ENCODE measurements around the gene TMEM238L.
"Not testable (repeated sequence)": the region's sequence is repeated elsewhere in the genome, so short reads cannot be mapped to it uniquely, and the experiment has no call there.

The TMEM238L gene

GRCh38 chr17:10803830-10804475 is at the start of gene TMEM238L:
Gene TMEM238L (minus strand): TSS chr17:10804099. CDS start chr17:10803963, 136 bp downstream.
- DNase-seq = no peak

- not testable (repeated sequence) for DNase-seq
Measured at GRCh38 chr17:10846636-10847035, 42.7 kb upstream of the TMEM238L start.

DNA sequence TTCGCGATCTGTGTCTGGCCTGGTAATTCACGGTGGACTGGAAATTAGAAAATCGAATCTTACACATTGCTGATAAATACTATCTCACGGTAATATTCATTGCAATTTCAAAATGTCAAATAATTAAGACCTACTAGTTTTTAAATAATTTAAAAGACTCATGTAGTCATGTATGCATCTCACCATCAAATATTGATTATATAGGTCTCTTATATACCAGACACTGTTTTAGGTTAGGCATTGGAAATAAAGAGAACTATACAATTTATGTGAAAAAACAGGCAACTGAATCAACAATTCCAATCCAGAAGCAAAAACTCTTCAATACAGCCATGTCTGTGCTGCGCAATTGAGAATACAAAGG is 41.5 kb upstream of the TMEM238L start:
- no peak for DNase-seq

DNA sequence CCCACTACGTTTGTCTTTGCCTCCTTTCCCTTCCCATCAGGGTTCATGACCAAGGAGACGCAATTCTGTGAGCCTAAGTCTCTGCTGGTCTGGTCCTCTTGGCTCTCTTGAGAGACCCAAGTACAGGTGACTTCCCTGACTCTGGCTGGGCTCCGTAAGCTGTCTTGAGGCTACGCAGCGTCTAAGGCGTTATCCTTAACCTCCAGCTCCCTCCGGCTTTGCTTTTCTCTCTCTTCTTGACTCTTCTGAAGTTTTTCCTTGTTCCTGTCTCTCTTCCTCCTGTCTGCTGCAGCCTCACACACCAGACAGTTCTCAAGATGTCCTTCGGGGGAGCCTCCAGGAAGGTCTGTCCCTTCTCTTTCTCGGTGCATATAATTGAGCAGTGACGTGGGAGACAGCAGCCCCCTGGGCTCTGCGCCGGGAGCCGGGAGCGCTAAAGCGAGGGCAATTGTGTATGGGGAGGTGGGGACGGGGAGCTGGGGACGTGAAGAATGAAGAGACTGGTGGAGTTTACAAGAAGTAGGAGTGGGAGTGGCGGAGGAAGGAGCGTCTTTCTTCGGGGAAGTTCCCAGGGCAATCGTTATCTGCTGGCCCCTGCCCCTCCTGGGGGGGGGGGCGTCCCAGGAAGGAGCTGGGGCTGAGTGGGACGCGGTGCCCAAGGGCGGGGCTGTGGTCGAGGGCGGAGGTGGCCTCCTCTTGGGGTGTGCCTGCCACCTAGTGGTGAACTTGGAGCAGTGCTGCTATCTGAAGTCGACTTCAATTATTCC is 40.9 kb upstream of the TMEM238L start:
- DNase-seq = peak; percentile 61

DNA sequence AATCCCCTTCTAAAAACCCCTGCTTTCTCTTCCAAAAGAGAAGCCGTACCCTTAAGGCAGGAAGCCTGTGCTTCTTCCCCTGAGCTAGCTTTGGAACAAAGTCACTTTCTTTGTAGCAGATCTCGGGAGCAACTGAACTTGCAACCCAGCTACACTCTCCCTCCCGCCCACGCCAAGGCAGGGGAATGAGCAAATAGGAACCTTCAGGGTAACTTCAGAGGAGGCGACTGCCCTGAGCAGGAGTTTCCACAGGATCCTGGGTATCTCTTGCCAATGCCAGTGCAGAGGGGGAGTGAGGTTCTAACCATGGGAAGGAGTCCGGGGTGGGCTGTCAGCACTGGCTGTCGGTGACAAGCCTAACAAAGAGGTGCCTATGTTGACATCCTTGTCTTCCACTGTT is 39.9 kb upstream of the TMEM238L start:
- no peak for DNase-seq

DNA sequence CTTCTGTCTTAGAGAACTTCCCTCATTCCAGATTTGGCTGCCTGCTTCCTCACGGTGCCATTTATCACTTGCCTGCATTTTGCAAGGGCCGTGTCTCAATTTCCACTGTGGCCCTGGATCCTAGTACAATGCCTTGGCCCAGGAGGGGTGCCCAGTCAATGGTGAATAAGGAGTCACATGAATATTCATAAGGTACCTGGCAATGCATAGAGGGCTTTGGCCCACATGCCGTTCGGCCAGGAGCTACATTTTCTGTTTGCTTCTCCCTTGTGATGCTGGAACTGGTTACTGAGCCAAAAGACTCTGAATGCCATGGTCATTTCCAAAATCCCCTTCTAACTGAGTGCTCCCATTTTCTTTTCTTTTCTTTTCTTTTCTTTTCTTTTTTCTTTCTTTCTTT is 38.8 kb upstream of the TMEM238L start:
- no peak for DNase-seq

- DNase-seq = no peak
Measured at GRCh38 chr17:10838682-10839081, 34.8 kb upstream of the TMEM238L start.

- no peak for DNase-seq
Measured at GRCh38 chr17:10837921-10838320, 34.0 kb upstream of the TMEM238L start, which contains the start of gene PIRT. Gene PIRT (minus strand): TSS chr17:10838087. CDS start chr17:10825645, 12,442 bp downstream.

DNA sequence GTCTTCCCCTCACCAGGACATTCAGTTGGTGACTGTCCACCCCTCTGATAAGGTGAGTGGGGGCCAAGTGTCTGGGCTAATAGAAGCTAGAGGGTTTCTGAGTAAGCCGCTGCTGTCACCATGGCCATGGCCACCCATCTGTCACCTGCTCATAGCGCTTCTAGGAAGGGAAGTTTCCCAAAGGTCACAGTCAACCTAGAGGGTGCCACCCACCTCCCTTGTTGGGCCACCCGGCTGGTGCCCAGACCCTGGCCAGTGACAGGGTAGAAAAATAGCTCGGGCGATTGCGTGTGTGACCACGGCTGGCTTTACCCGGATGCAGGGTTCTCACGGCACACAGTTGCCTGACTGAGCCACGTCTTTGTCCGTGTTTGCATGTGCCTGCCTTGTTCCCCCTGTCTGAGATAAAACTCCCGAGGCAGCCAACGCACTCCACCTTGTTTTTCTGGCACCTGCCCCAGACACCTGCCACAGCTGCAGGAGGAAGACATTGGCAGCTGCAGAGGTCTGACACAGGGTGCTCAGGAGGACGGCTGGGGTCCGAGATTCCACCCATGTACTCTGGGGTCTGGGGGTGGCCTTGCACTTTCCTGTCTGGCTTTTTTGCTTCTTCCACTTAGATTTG is 33.2 kb upstream of the TMEM238L start:
- no peak for DNase-seq

DNA sequence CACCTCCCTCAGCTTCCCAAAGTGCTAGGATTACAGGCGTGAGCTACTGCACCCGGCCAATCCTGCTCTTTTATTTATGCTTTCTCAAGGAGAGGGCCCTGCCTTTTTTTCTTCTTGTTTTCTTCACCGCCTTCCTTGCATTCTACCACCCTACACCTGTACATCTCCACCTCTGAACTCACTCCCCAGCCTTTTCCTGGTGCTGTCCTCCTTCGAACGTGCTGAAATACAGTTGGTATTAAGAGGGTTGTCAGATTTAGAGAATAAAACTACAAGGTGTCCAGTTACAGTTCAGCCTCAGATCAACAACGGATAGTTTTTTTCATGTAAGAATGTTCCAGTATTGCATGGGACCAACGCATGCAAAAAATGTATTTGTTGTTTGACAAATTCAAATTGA is 32.2 kb upstream of the TMEM238L start:
- DNase-seq = no peak

- no peak for DNase-seq
Measured at GRCh38 chr17:10831696-10832095, 27.8 kb upstream of the TMEM238L start.

DNA sequence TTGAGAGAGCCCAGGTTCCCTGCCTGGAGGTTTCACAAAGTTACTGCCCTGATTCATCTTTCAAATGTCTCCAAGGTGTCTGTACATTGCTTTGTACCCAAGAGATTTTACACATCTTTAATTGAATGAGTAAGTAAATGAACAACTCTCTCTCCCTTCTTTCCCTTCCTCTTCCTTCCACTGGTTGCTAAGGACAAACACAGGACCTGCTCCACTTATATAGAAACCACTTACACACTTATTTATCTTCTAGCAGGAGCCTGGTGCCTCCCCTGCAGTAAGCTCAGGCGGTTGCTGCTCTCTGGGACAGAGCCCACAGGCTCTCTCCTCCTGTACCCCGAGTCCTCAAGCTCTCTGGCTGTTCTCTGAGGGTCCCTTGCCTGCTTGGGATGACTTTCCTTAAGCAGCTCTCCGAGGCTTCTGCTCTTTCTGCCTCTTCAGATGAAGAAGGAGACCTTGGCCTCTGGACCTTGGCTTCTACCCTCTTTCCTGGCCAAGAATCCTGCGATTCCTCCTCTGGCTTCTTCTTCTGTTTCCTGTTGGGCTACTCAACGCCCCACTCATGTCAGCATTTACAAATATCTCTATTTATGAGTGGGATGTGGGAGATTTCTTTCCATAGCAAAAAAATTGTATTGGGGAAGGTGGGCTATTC is 24.1 kb upstream of the TMEM238L start:
- DNase-seq = no peak

- no peak for DNase-seq
Measured at GRCh38 chr17:10824874-10825273, 21.0 kb upstream of the TMEM238L start.

DNA sequence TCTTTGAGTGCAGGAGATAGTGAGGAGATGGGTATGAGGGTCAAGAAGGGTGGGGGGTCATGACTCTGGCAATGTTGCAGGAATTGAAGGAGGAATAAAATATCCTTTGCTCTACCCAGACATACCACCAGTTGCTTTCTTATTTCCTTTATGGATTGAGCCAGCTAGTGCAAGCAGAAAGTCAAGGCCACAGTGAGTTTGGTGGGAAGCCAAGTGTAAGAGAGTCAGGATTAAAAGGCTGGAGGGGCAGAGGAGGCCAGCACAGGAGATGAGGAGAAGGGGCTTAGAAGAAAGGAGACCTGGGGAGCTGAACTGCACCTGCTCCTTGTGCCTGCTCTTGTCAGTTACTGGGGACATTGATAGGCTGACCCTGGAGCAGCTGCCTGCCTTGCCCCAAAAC is 17.9 kb upstream of the TMEM238L start:
- DNase-seq = no peak

DNA sequence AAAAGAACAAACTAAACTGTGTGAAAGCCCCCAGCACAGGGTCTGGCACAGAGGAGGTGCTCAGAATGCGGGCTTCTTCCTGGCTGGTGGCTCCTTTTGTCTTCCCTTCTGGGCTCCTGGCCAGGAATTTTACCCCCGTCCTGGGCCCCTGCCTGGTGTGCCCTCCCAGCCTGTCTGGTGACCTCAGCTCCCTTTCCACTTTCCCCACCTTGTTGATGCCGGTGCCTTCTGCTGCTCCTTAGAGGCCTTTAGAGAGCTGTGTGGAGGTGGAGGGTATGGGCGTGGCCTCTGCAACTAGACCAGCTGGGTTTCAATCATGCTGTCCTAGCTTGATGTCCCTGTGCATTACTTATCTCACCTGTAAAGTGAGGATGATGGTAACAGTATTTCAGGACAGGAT is 17.2 kb upstream of the TMEM238L start:
- no peak for DNase-seq

DNA sequence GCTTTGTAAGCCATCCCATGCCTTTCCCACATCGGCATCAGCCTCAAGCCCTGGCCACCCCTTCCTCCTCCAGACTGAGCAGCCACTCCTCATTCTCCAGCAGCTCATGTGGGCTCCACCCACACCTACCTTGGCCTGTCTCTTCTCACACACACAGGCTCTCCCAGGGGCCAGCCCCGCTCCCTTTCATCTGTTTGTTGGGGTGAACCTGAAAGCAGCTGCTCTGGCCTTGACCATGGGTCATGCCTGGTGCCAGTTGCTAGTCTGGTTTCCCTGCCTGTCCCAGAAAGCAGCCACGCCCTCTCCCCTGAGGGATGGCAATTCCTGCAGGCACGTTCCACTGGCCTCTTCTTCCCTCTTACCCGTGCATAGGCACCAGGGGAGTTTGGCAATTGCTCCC is 11.4 kb upstream of the TMEM238L start:
- no peak for DNase-seq

DNA sequence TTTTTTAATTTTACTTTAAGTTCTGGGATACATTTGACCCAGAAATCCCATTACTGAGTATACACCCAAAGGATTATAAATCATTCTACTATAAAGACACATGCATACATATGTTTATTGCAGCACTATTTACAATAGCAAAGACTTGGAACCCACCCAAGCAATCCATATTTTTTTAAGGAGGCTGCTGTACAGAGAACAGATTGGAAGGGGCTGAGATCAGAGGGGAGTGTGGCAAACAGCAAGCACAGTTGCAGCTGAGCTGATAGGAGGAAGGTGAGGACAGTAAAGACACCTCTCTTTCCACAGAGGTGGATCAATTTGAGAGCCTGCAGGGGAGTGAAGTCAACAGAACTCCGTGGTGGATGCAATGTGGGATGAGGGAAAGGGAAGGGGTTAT is 10.2 kb upstream of the TMEM238L start:
- DNase-seq = no peak

- DNase-seq = no peak
Measured at GRCh38 chr17:10812674-10813073, 8.8 kb upstream of the TMEM238L start.

DNA sequence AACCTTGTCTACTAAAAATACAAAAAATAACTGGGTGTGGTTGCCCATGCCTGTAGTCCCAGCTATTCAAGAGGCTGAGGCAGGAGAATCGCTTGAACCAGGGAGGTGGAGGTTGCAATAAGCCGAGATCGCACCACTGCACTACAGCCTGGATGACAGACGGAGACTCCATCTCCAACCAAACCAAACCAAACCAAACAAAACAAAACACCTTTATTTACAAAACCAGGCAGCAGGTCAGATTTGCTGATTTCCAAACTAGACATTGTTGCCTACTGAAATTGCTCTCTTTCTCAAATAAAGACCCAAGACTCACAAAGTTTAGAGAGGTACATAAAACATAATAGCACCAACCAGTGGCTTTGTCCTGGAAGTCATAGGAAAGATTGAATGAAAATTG is 5.7 kb upstream of the TMEM238L start:
- no peak for DNase-seq

- no peak for DNase-seq
Measured at GRCh38 chr17:10807704-10808128, 3.8 kb upstream of the TMEM238L start.

- no peak for DNase-seq
Measured at GRCh38 chr17:10806545-10807262, 2.8 kb upstream of the TMEM238L start.

- DNase-seq = no peak
Measured at GRCh38 chr17:10805911-10806310, 2.0 kb upstream of the TMEM238L start.

GRCh38 chr17:10804546-10804945 is 647 bp upstream of the TMEM238L start:
- DNase-seq = no peak
